GM19240 (cell line): ENCODE data around the gene TPTE2.
"Not testable (repeated sequence)": the region's sequence is repeated elsewhere in the genome, so short reads cannot be mapped to it uniquely, and the experiment has no call there.

Experiments used
- DNase-seq: peaks from one replicate; pipeline ENCODE4 v3.0.0; 2011; ENCODE audit warnings: low spot score; ENCODE audit not compliant: insufficient read length

TPTE2 gene

DNA sequence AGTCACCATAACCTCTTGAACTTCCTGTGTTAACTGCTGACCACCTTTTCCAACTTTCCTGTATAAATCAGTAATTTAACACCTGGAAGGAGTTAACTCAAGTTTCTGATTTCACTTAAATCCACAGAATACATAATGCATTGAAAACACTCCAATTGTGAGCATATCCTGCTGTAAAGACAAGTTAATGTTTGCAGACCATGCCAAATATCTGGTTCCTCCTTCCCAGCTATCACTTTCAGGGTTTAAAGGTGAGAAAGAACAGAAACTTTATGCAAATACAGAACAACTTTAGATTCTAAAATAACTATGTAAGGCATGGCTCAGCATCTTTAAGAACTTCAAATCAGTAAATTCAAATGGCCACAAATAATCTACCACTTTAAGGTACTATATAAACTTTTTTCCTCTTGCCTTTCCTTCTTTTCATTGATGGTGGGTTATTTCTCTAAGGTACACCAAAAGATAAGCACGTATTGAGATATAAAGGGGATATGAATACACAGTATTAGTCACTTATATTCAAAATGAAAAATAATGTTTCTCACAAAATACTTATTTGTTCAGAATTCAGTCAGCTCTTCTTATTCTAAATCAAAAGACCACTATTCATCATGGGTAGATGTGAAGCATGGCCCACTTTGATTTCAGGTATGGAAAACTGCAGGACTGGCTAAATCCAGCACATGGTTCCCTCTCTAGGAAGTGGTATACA is 6.6 kb upstream of the TPTE2 start:
- DNase-seq: no peak

DNA sequence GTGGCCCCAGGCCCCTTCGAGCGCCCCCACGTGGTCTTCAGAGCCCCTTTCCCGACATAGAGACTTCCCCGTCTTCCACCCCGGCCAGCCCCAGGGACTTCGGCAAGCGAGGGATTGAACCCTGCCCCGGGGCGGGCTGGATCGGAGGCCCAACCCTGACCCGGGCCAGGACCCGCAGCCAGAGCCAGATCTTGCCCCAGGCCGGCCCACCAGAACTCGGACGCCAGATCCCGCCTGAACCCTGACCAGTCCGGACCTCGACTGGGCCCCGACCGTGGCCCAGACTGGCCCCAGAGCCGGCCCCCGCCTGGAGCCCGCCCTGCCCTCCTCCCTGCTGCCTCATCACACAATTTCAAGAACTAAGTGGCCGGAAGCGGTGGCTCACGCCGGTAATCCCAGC is 253 bp upstream of the TPTE2 start:
- no peak for DNase-seq

DNA sequence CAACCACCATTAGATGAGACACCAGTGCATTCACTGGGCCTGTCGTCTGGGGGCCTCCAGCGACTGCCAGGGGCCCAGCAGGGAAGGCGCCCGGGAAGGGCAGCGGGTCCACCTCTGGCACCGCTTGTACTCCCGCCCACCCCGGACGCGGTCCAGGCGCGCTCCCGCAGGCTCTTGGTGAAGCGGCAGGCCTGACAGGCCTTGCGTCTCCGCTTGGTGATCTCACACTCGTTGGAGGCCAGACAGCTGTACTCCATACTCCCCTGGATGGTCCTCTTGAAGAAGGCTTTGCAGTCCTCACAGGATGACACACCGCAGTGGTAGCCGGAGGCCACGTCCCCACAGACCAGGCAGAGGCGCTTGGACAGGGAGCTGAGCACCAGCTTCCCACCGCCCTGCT is 660 bp downstream of the TPTE2 start:
- not testable (repeated sequence) for DNase-seq

DNA sequence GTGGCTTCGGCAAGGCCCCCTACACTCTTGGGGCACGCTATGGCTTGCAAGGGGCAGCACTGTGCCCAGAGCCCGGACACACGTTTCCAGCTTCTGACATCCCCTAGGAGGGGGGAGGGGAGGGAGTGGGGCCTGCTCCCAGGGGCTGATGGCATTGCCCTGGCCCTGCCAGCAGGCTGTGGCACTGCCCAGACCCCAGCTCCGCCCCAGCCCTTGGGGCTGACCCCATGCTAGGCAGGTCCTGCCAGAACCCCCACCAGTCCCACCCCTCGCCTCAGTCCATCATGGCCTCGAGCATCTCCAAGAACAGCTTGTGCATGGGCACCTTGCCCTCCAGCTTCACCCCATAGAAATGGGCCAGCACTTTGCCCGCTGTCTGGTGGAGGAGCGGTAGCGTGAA is 1.6 kb downstream of the TPTE2 start:
- DNase-seq: not testable (repeated sequence)

DNA sequence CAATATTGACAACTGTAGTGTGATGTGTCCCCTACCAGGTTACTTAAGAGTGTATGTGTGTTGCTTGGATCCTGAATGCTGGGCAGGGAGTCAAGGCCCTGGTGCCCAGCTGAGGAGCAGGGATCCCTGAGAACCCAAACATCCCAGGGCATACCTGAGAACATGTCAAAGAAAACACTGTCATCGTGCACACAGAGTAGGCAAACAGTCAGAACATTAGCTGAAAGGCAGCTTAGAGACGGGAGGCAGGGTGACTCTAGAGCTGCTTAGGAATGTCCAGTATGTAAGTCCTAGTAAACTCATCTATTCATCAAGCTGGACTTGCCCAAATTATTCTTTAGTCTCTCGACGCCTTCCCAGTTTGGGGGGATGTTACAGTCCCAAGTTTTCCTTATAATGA is 4.0 kb downstream of the TPTE2 start:
- DNase-seq: not testable (repeated sequence)

DNA sequence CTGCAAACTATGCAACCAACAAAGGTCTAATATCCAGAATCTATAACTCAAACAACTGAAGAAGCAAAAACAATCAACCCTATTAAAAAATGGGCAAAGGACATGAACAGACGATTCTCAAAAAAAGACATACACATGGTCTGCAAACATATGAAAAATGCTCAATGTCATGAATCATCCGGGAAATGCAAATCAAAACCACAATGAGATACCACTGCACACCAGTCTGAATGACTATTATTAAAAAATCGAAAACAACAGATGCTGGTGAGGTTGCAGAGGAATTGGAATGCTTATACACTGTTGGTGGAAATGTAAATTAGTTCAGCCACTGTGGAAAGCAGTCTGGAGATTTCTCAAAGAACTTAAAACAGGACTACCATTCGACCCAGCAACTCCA is 12.1 kb downstream of the TPTE2 start:
- DNase-seq: not testable (repeated sequence)

DNA sequence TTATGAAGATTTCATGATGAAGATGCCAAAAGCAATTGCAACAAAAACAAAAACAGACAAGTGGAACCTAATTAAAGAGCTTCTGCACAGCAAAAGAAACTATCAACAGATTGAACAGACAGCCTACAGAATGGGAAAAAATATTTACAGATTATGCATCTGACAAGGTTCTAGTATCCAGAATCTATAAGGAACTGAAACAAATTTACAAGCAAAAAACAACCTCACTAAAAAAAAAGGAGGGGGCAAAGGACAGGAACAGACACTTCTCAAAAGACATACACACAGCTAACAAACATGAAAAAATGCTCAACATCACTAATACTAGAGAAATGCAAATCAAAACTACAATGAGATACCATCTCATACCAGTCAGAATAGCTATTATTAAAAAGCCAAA is 35.7 kb downstream of the TPTE2 start:
- DNase-seq: not testable (repeated sequence)

DNA sequence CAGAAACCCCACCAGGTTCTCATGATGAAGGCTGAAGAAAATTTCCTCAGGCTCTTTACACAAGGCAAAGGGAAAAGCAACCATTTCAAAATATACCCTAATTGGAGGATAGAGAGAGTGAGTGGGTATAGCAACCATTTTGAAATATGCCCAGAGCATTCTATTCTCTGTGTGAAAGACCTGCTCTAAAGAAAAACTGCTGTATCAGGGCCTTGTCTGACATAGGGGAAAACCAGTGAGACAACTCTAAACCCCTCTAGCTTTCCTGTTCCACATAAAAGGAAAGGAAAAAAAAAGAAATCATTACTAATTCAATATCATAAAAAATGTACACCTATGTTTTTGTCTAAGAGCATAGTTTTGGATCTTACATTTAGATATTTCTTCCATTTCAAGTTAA is 42.3 kb downstream of the TPTE2 start:
- DNase-seq: no peak

DNA sequence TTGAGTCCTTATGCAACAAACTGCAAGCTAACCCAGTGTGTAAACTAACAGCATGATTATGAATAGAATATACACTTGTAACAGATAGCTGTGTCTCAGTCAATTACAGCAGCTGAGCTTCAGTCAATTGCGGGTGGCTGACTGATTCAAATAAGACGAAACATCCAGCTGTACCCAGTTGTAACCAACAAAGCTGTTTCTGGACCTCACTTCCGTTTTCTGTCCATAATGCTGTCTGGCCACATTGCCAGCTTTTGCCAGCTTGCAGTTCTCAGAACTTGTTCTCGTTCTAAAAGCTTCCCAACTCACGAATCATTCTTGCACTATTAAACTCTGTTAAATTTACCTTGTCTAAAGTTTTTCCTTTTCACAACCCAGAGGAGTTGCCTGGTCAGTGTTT is 53.7 kb downstream of the TPTE2 start:
- not testable (repeated sequence) for DNase-seq

DNA sequence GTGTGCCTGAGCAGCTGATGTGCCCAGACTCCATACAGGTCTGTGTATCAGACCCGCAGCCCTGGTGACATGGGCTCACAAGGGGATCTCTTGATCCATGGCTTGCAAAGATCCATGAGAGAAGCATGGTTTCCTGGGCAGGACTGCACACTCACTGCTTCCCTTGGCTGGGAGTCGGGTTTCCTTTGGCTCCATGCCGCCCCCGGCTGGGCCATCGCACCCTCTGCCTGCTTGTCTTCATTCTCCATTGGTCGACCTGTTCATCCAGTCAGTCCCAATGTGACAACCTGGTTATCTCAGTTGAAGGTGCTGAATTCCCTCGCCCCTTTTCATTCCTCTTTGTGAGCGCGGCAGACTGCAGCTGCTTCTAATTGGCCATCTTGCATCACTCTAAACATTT is 101.2 kb downstream of the TPTE2 start:
- not testable (repeated sequence) for DNase-seq

DNA sequence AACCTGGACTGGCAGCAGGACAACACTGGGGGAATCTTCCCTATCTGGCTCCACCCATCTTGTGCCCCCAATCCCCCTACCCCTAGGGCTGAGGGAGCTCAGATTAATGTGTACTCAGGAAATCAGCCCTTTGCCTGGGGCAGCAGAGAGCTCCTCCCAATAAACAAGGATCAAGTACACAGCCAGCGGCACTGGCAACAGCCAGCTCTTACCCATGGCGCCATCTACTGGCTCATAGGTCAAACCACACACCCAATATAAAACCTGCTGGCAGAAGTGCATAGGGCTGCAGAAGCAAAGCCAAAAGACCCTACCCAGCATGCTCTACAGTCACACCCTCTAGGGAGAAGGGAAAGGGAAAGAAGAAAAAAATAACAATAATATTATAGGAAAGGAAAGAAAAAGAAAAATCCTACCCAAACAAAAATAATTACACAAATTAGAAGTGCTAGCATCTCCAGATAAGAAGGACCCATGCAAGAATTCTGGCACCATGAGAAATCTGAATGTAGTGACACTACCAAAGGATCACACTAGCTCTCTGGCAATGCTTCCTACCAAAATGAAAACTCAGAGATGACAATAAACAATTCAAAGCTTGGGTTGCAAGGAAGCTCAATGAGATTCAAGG is 122.2 kb downstream of the TPTE2 start:
- not testable (repeated sequence) for DNase-seq

DNA sequence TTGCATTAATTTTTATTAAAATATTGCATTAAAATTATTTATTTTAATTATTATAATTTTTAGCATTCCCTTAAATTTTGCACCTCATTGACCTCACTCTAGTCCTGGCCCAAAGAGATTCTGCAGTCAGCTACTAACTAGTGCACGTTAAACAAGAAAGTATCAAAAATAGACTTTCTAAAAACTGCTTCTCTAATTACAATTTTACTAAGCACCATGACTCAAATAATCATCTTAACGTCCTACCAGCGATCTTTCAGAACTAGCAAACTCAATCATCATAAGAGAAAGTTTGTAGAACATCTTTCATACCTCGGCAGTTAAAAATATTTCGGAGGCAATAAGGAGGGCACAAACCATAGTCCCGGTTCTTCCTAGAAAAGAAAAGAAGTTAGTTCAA is 123.6 kb downstream of the TPTE2 start:
- DNase-seq: not testable (repeated sequence)

DNA sequence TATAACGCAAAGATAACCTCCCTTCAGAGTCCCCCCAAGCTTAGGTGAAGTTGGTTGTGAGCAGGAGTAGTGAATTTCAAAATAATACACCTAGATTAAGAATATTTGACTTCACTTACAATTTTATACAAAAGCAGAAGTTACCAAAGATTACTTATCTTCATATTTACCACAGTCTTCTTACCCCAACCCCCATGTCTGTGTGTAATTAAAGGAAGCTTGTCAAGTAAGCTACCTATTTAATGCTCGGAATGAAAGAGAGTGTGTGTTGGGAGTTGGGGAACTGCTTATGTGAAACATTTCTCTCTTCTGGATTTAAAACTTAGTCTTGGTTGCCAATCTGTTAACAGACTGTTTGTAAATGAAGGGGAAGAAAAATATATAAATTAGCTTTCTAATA is 139.1 kb downstream of the TPTE2 start:
- not testable (repeated sequence) for DNase-seq

DNA sequence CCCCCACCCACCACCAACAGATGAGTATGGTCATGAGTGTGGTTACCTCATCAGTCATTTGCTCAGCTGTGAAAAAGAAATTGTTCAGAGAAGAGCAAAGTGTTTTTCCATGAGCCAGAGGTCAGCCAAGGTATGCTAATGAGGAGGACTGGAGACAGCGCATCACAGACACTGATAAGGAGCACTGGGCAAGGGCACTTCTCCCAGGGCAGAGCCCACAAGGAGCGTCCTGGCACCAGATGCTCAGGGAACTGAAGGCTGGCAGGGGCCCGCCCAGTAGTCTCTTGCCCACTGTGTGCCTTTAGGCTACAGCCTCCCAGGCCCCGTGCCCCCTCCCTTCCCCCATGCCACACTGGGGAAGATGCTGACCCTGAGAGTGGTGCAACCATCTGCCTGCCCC is 148.8 kb downstream of the TPTE2 start:
- not testable (repeated sequence) for DNase-seq

DNA sequence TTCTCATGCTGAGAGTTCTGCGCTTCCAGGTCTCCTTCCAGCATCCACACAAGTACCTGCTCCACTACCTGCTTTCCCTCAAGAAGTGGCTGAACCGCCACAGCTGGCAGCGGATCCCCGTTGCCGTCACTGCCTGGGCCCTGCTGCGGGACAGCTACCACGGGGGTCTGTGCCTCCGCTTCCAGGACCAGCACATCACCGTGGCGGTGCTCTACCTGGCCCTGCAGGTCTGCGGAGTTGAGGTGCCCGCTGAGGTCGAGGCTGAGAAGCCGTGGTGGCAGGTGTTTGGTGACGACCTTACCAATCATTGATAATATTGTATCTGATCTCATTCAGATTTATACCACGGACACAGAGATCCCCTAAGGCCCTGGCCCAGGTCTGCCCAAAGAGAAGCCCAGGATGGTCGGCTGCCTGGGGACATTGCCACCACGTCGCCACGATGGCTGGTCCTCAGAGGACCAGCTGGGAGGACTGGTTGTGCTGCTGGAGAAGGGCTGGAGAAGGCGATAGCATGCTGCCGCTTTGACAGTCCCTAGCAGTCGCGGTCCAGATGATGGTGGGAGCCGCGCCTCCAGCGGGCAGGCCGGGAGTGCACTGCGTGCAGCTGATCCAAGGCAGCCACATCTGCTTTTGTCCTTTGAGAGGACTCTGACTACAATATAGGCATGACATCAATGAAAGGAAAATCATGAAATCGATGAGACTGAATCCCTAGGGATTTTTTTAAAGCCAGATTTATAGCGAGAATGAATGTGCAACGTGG is 178.4 kb downstream of the TPTE2 start:
- DNase-seq: not testable (repeated sequence)

DNA sequence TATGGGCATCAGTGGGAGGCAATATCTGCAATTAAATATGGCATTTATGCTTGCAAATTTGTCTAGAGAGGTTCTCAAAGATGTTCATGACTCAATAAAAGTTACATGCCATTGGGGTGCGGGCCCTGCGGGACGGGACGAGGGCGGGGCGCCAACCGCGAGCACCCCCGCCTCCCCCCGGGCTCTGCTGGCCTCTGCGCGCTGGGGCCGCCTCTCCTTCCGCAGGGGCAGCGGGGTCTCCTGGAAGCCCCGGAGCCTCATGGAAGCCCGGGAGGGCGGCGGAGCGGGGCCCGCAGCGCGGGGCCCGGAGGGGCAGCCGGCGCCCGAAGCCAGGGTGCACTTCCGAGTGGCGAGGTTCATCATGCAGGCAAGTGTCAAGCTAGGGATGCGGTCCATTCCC is 179.2 kb downstream of the TPTE2 start:
- DNase-seq: no peak
